B cell (primary cell): ENCODE results near the gene PLEKHA3.

Experiments used
- EZH2 ChIP-seq: IDR thresholded peaks from 2 replicates; pipeline ENCODE4 v1.6.1; 2012; ENCODE audit warnings: borderline replicate concordance, low read depth, mild to moderate bottlenecking, moderate library complexity, low read length; ENCODE audit not compliant: insufficient read depth, poor library complexity, severe bottlenecking
- TF ChIP-seq, protein P1 (sequence below): fragments of 200-600 bp; IDR thresholded peaks from one replicate; pipeline ENCODE4 v1.8.0; 2022; ENCODE audit warnings: antibody characterized with exemption, mild to moderate bottlenecking

DNA sequence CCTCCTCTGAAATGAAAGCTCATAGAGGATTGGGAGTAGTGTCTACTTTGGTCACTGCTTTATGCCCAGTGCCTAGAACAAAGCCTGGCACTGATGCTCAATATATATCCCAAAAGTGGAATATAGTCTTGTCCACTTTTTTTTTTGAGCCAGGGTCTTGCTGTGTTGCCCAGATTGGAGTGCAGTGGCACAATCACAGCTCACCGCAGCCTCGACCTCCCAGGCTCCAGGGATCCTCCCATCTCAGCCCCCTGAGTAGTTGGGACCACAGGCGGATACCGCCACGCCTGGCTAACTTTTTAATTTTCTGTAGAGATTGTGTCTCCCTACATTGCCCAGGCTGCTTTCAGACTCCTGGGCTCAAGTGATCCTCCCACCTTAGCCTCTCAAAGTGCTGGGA is 5.7 kb upstream of the PLEKHA3 start:
- no peak for TF ChIP-seq EZH2
- TF ChIP-seq, protein P1, sequence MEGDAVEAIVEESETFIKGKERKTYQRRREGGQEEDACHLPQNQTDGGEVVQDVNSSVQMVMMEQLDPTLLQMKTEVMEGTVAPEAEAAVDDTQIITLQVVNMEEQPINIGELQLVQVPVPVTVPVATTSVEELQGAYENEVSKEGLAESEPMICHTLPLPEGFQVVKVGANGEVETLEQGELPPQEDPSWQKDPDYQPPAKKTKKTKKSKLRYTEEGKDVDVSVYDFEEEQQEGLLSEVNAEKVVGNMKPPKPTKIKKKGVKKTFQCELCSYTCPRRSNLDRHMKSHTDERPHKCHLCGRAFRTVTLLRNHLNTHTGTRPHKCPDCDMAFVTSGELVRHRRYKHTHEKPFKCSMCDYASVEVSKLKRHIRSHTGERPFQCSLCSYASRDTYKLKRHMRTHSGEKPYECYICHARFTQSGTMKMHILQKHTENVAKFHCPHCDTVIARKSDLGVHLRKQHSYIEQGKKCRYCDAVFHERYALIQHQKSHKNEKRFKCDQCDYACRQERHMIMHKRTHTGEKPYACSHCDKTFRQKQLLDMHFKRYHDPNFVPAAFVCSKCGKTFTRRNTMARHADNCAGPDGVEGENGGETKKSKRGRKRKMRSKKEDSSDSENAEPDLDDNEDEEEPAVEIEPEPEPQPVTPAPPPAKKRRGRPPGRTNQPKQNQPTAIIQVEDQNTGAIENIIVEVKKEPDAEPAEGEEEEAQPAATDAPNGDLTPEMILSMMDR = no peak
